Measurements from ENCODE around the gene SRD5A3.
"Not testable (repeated sequence)": the region's sequence is repeated elsewhere in the genome, so short reads cannot be mapped to it uniquely, and the experiment has no call there.

Gene SRD5A3

DNA sequence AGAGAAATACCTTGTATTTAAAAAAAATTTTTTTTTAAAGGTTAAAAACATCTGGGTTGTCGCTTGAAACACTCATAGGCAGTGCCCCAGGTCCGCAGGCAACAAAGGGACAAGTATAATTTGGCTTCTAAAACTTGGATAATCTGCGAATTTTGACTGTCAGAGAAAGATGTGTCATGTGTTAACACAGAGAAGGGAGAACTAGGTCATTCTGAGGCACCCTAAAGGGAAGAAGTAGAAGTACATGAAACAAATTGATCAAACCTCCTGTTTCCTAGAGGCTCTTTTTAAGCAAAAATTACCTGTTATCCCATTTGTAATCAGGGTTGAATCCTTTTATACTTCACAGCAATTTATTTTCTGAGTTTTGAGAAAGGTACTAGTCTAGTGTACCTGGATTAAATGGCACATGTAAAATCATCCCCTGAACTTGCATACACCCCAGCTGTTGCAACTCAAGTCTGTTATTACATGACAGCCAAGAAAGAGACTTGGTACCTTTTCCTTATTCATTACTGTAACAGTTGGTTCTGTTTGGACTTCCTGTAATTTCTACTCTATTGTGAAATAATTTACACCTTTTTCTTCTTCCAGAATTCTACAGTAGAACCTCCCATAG lies 1.7 kb downstream of the SRD5A3 start:
- no peak for DNase-seq

- no peak for DNase-seq
Measured at GRCh38 chr4:55348466-55348865, 2.4 kb downstream of the SRD5A3 start.

- not testable (repeated sequence) for DNase-seq
Measured at GRCh38 chr4:55350870-55351269, 4.8 kb downstream of the SRD5A3 start.

DNA sequence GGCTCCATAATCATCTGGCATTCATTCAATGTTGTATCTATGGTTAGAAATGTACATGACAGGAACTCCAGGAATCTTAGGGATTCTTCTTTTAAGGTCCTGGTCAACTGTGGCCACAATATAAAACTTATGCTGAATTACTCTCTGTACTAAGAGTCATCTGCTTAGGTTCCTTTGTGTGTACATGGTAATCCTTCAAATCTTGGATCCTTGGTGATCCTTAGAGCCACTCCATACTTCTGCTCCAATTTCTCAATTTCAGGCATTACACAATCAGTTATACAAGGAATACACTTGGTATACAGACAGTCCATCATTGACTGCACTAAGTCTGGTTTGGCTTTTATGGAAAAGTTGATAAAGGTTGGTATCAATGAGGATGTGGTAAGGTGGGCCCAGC lies 5.8 kb downstream of the SRD5A3 start:
- DNase-seq: no peak

- DNase-seq: no peak
Measured at GRCh38 chr4:55352726-55353125, 6.7 kb downstream of the SRD5A3 start.

DNA sequence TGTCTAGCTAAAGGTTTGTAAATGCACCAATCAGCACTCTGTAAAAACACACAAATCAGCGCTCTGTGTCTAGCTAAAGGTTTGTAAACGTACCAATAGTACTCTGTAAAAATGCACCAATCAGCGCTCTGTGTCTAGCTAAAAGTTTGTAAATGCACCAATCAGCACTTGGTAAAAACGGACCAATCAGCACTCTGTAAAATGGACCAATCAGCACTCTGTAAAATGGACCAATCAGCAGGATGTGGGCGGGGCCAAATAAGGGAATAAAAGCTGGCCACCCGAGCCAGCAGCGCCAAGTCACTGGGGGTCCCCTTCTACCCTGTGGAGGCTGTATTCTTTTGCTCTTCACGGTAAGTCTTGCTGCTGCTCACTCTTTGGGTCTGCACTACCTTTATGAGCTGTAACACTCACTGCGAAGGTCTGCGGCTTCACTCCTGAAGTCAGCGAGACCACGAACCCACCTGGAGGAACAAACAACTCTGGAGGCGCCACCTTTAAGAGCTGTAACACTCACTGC lies 7.2 kb downstream of the SRD5A3 start:
- not testable (repeated sequence) for DNase-seq

- no peak for DNase-seq
Measured at GRCh38 chr4:55354648-55355047, 8.6 kb downstream of the SRD5A3 start.

DNA sequence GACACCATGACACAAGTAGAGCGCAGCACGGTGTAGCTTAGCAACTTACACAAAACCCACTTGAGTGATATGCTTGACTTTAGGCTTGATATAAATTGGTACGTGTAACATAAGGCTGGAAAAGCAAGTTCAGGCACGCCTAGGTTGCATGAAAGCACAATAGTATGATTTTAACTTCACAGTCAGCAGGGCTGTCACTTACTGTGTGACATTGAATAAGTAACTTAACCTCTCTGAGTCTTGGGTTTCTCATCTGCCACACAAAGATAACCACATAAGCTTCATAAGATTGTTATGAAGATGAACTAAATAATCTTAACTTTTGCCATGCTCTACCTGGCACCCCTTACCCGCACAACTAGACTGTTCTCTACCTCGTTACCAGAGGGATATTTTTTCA lies 9.5 kb downstream of the SRD5A3 start:
- DNase-seq: no peak

- no peak for DNase-seq
Measured at GRCh38 chr4:55356991-55357461, 11.0 kb downstream of the SRD5A3 start.

GRCh38 chr4:55358246-55358645 lies 12.2 kb downstream of the SRD5A3 start:
- no peak for DNase-seq

GRCh38 chr4:55358668-55359067 lies 12.6 kb downstream of the SRD5A3 start:
- DNase-seq: no peak

DNA sequence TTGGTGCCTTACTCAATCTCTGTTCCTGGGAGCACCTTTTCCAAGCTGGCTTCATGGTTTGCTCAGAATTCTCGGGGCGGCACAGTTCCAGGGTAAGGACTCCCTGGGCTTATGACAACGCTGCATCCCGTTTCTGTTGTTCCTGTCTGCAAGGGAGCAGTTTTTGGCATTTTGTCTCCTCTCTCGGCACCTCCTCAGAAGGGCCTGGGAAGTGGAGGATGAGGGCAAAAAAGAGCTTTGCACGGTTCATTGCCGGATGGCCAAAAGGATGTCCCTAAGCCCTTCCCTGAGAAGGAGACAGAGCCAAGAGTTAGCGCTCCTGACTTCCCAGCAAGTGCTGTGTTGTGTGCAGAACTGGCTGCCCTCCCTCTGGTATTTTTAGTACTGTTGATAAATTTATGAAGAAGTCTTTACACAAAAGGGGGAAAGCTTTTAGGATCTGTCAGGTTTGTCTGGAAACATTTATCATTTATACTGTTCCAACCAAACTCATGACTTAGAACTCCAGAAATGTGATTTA lies 13.4 kb downstream of the SRD5A3 start:
- no peak for DNase-seq

DNA sequence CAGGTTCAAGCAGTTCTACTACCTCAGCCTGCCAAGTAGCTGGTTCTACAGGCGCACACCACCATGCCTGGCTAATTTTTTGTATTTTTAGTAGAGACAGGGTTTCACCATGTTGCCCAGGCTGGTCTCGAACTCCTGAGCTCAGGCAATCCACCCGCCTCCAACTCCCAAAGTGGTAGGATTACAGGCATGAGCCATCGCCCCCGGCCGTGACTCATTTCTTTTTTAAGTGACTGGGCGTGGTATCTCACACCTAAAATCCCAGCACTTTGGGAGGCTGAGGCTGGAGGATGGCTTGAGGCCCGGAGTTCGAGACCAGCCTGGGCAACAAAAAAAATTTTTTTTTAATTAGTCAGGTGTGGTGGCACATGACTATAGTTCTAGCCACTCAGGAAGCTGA lies 16.9 kb downstream of the SRD5A3 start:
- DNase-seq: not testable (repeated sequence)

GRCh38 chr4:55363691-55364351 lies 17.8 kb downstream of the SRD5A3 start:
- no peak for DNase-seq

- no peak for DNase-seq
Measured at GRCh38 chr4:55364691-55365344, 18.8 kb downstream of the SRD5A3 start.

GRCh38 chr4:55365345-55365728 lies 19.3 kb downstream of the SRD5A3 start:
- no peak for DNase-seq

DNA sequence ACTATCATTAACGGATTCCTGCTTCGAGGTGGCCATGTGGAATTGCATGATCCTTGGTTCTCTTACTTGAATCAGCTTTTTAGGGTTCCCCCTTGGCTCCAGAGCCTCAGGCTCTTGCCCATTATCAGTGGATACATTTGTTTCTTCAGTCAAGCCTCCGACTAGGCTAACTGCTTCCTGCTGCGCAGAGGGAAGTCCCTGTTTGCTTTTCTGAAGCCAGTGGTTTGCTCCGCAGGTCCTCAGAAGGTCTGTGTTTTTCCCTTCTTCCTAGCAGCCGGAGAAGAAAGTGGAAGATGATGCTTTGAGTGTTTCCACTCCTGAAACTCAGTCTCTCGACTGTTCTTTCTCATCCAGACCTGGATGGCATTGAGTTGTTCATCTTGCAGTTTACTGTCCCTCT lies 20.6 kb downstream of the SRD5A3 start:
- DNase-seq: no peak

GRCh38 chr4:55367084-55367722 lies 21.2 kb downstream of the SRD5A3 start:
- DNase-seq: no peak

DNA sequence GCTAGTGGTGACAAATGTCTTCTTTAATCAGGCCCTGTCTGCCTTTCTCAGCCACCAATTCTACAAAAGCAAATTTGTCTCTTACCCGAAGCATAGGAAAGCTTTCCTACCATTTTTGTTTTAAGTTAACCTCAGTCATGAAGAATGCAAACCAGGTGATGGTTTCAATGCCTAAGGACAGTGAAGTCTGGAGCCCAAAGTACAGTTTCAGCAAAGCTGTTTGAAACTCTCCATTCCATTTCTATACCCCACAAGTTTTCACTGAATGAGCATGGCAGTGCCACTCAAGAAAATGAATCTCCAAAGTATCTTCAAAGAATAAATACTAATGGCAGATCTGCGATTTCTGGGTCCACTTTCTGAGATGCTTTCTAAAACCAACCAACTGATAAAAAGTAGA lies 23.9 kb downstream of the SRD5A3 start:
- no peak for DNase-seq

DNA sequence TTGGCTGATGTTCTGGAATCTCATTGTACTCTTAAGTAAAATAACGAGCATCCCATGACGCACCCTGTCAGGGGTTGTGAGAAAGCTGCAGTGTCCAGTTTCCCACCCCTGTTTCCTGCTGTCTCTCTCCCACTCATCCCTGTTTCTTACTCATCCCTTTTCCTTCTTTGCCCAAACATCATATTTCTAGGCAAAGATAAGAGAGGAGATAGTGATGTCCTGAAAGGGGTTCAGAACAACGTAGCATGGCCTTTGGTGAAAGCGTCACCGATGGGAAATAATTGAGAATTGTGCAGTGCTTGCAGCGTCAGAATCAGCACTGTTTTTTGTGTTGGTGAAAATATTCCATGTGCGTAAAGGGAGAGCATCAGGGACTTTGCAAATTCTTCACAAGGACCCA lies 26.2 kb downstream of the SRD5A3 start:
- DNase-seq: no peak

DNA sequence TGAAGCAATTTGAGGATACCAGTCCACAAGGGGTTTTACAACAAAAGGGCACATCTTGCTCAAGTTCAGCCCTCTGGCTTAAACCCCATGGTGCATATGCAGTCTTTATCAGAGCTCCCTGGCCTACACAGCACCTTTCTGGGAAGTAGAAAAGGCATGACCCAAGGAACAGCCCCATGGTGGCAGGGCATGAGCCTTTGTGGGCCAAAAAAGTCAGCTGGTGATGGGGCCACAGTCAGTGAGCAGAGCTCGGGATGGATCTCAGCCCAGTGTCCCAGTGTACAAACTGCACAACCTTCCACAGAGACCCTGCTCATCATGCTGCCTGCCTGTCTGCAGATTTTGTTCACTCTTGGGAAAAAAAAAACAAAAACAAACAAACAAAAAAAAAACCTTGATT lies 27.4 kb downstream of the SRD5A3 start:
- DNase-seq: no peak

DNA sequence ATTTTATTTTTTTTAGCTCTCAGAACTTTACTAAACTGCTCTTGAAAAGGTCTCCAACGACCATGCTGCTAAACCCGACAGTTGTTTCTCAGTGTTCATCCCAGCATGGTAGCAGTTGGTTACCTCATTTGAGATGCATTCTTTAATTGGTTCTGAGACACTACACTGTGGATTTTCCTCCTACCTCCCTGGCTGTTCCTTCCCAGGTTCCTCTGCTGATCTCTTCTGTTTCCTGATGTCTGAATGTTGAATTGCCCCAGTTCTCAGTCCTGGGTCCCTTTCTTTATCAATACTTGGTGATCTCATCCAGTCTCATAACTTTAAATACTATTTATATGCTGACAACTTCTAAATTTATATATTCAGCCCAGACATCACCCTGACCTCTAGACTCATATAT lies 30.7 kb downstream of the SRD5A3 start:
- no peak for DNase-seq

All from NCI-H1092 (cell line).